Skeletal muscle satellite cell (primary cell): ENCODE measurements around the gene BACH2.
A peak's percentile ranks its signal among the peaks of the same experiment; 100 is the strongest.

Source experiments
- H3K27me3 ChIP-seq: 2 replicates; pipeline ENCODE4 v1.7.0; 2013; ENCODE audit warnings: low read length; ENCODE audit not compliant: control insufficient read depth, insufficient read depth
- H3K36me3 ChIP-seq: 2 replicates; pipeline ENCODE4 v1.7.0; 2013; ENCODE audit warnings: mild to moderate bottlenecking, control low read depth, low read length; ENCODE audit not compliant: insufficient read depth
- H3K4me1 ChIP-seq: 2 replicates; pipeline ENCODE4 v1.7.0; 2013; ENCODE audit warnings: low read length; ENCODE audit not compliant: control insufficient read depth, insufficient read depth
- H3K4me2 ChIP-seq: 2 replicates; pipeline ENCODE4 v1.7.0; 2013; ENCODE audit warnings: mild to moderate bottlenecking, low read length
- H3K4me3 ChIP-seq: 2 replicates; pipeline ENCODE4 v1.7.0; 2013; ENCODE audit warnings: low read length
- H3K9ac ChIP-seq: 2 replicates; pipeline ENCODE4 v1.7.0; 2013; ENCODE audit warnings: mild to moderate bottlenecking, low read depth, low read length, moderate library complexity
- H3K9me3 ChIP-seq: replicated peaks from 2 replicates; pipeline ENCODE4 v1.7.0; 2013; ENCODE audit warnings: mild to moderate bottlenecking, control low read depth, low read length

The BACH2 gene

GRCh38 chr6:90202156-90202555, 94.5 kb downstream of the BACH2 start:
- H3K36me3 ChIP-seq, result no peaks in the 10 kb centered on the region
- peaks cover 10% of the 10 kb centered on the region for H3K4me1 ChIP-seq
- H3K9me3 ChIP-seq, result no peaks in the 10 kb centered on the region
- no peaks in the 10 kb centered on the region for H3K27me3 ChIP-seq
- H3K4me3 ChIP-seq, result no peak overlapping the region
- H3K4me2 ChIP-seq, result no peak overlapping the region
- no peak overlapping the region for H3K9ac ChIP-seq

- Histone ChIP-seq H3K4me1 (peaks cover 10% of the 10 kb centered on the region), H3K36me3 (no peaks in the 10 kb centered on the region), H3K9me3 (no peaks in the 10 kb centered on the region), H3K4me2 (no peak overlapping the region), H3K9ac (no peak overlapping the region), H3K4me3 (no peak overlapping the region), H3K27me3 (no peaks in the 10 kb centered on the region)
These were observed 96.7 kb downstream of the BACH2 start for GRCh38 chr6:90199900-90200299.

GRCh38 chr6:90198758-90199425, 97.8 kb downstream of the BACH2 start:
- Histone ChIP-seq H3K4me2 (no peak overlapping the region), H3K27me3 (no peaks in the 10 kb centered on the region), H3K36me3 (no peaks in the 10 kb centered on the region), H3K4me1 (peaks cover 9% of the 10 kb centered on the region), H3K4me3 (no peak overlapping the region), H3K9me3 (no peaks in the 10 kb centered on the region), H3K9ac (no peak overlapping the region)

- Histone ChIP-seq H3K36me3 (no peaks in the 10 kb centered on the region), H3K4me2 (no peak overlapping the region), H3K9ac (no peak overlapping the region), H3K9me3 (no peaks in the 10 kb centered on the region), H3K27me3 (no peaks in the 10 kb centered on the region), H3K4me1 (peaks cover 9% of the 10 kb centered on the region), H3K4me3 (no peak overlapping the region)
These were observed 98.7 kb downstream of the BACH2 start for GRCh38 chr6:90197854-90198496.

- Histone ChIP-seq H3K4me2 (no peak overlapping the region), H3K36me3 (no peaks in the 10 kb centered on the region), H3K4me1 (peaks cover 9% of the 10 kb centered on the region), H3K27me3 (no peaks in the 10 kb centered on the region), H3K9me3 (no peaks in the 10 kb centered on the region), H3K9ac (no peak overlapping the region), H3K4me3 (no peak overlapping the region)
These were observed 101.4 kb downstream of the BACH2 start for GRCh38 chr6:90195094-90195829.

GRCh38 chr6:90194371-90194841, 102.2 kb downstream of the BACH2 start:
- no peak overlapping the region for H3K9ac ChIP-seq
- H3K27me3 ChIP-seq, result no peaks in the 10 kb centered on the region
- H3K36me3 ChIP-seq, result no peaks in the 10 kb centered on the region
- H3K4me2 ChIP-seq, result peak overlapping the region; percentile 36
- peaks cover 9% of the 10 kb centered on the region for H3K4me1 ChIP-seq
- H3K9me3 ChIP-seq, result no peaks in the 10 kb centered on the region
- no peak overlapping the region for H3K4me3 ChIP-seq

- H3K36me3 ChIP-seq, result no peaks in the 10 kb centered on the region
- H3K9me3 ChIP-seq, result no peaks in the 10 kb centered on the region
- H3K4me3 ChIP-seq, result no peak overlapping the region
- no peak overlapping the region for H3K4me2 ChIP-seq
- peaks cover 9% of the 10 kb centered on the region for H3K4me1 ChIP-seq
- no peak overlapping the region for H3K9ac ChIP-seq
- H3K27me3 ChIP-seq, result no peaks in the 10 kb centered on the region
These were observed 103.3 kb downstream of the BACH2 start for GRCh38 chr6:90193359-90193758.

- Histone ChIP-seq H3K36me3 (no peaks in the 10 kb centered on the region), H3K9me3 (no peaks in the 10 kb centered on the region), H3K4me1 (peaks cover 9% of the 10 kb centered on the region), H3K4me3 (no peak overlapping the region), H3K27me3 (no peaks in the 10 kb centered on the region), H3K9ac (no peak overlapping the region), H3K4me2 (no peak overlapping the region)
These were observed 103.8 kb downstream of the BACH2 start for GRCh38 chr6:90192857-90193256.

- Histone ChIP-seq H3K4me3 (no peak overlapping the region), H3K4me2 (no peak overlapping the region), H3K27me3 (no peaks in the 10 kb centered on the region), H3K36me3 (no peaks in the 10 kb centered on the region), H3K9ac (no peak overlapping the region), H3K9me3 (no peaks in the 10 kb centered on the region), H3K4me1 (peaks cover 9% of the 10 kb centered on the region)
These were observed 105.8 kb downstream of the BACH2 start for GRCh38 chr6:90190752-90191395.

GRCh38 chr6:90190131-90190530, 106.5 kb downstream of the BACH2 start:
- peaks cover 9% of the 10 kb centered on the region for H3K4me1 ChIP-seq
- no peaks in the 10 kb centered on the region for H3K36me3 ChIP-seq
- no peak overlapping the region for H3K9ac ChIP-seq
- no peaks in the 10 kb centered on the region for H3K27me3 ChIP-seq
- H3K4me2 ChIP-seq, result no peak overlapping the region
- H3K9me3 ChIP-seq, result no peaks in the 10 kb centered on the region
- H3K4me3 ChIP-seq, result no peak overlapping the region

- Histone ChIP-seq H3K4me1 (no peaks in the 10 kb centered on the region), H3K4me2 (no peak overlapping the region), H3K4me3 (no peak overlapping the region), H3K27me3 (no peaks in the 10 kb centered on the region), H3K9me3 (no peaks in the 10 kb centered on the region), H3K9ac (no peak overlapping the region), H3K36me3 (no peaks in the 10 kb centered on the region)
These were observed 109.1 kb downstream of the BACH2 start for GRCh38 chr6:90187437-90188121.
